Measurements from ENCODE around the gene SLC6A17. TPM values are rescaled to one million over a fixed set of nuclear protein-coding genes. Genes with fewer than 3 reads are reported as not detected.

The SLC6A17 gene
- total RNA-seq, 4 donors from 2014 or later = under 0.01 to 1.7 (median 0.91) TPM

- ATAC-seq = no peak
- WGBS, 2 donors (ENCODE audit: low coverage in 1 of 2) = 35% methylated on average over 3 of the region's 5 CpGs; no CpG with 5 or more reads in 1 of the 2 donors
- Histone ChIP-seq H3K27ac (no peak overlapping the region), H3K9me3 (no peaks in the 10 kb centered on the region), H3K4me3 (no peak overlapping the region), H3K4me1 (no peaks in the 10 kb centered on the region), H3K27me3 (peaks cover 9% of the 10 kb centered on the region), H3K36me3 (no peaks in the 10 kb centered on the region)
- TF ChIP-seq EP300 (IDR thresholded peaks at IDR 0.05) (no peak), CTCF (IDR thresholded peaks at IDR 0.05) (no peak), POLR2A (IDR thresholded peaks at IDR 0.05) (no peak), POLR2AphosphoS5 (IDR thresholded peaks at IDR 0.05) (no peak)
Measured at GRCh38 chr1:110114784-110115183, 35.5 kb upstream of the SLC6A17 start.

GRCh38 chr1:110118636-110119396 lies 31.5 kb upstream of the SLC6A17 start:
- Histone ChIP-seq H3K4me3 (no peak overlapping the region), H3K27ac (no peak overlapping the region), H3K27me3 (peaks cover 9% of the 10 kb centered on the region), H3K9me3 (peaks cover 0 to 4% (median 0%) of the 10 kb centered on the region in 3 donors), H3K4me1 (no peaks in the 10 kb centered on the region), H3K36me3 (no peaks in the 10 kb centered on the region)
- no peak for ATAC-seq
- 66 to 100% methylated on average over 1 to 3 of the region's 7 CpGs for WGBS, 2 donors (ENCODE audit: low coverage in 1 of 2)
- TF ChIP-seq CTCF (IDR thresholded peaks at IDR 0.05) (no peak), POLR2A (IDR thresholded peaks at IDR 0.05) (no peak)

GRCh38 chr1:110119843-110120242 lies 30.5 kb upstream of the SLC6A17 start:
- ATAC-seq = no peak
- Histone ChIP-seq H3K36me3 (no peaks in the 10 kb centered on the region), H3K27me3 (peaks cover 12% of the 10 kb centered on the region), H3K27ac (no peak overlapping the region), H3K9me3 (peaks cover 0 to 11% (median 0%) of the 10 kb centered on the region in 3 donors), H3K4me3 (no peak overlapping the region), H3K4me1 (no peaks in the 10 kb centered on the region)
- WGBS, 2 donors (ENCODE audit: low coverage in 1 of 2) = 93 to 100% methylated on average over 1 to 2 of the region's 3 CpGs
- no peak for TF ChIP-seq EP300 (IDR thresholded peaks at IDR 0.05)
- TF ChIP-seq POLR2A (IDR thresholded peaks at IDR 0.05) = no peak
- TF ChIP-seq CTCF (IDR thresholded peaks at IDR 0.05) = no peak
- no peak for TF ChIP-seq POLR2AphosphoS5 (IDR thresholded peaks at IDR 0.05)

- TF ChIP-seq EP300 (IDR thresholded peaks at IDR 0.05) (no peak), POLR2AphosphoS5 (IDR thresholded peaks at IDR 0.05) (no peak), CTCF (IDR thresholded peaks at IDR 0.05) (no peak), POLR2A (IDR thresholded peaks at IDR 0.05) (no peak)
- Histone ChIP-seq H3K9me3 (peaks cover 0 to 15% (median 0%) of the 10 kb centered on the region in 3 donors), H3K4me3 (no peak overlapping the region), H3K27ac (no peak overlapping the region), H3K4me1 (no peaks in the 10 kb centered on the region), H3K36me3 (no peaks in the 10 kb centered on the region), H3K27me3 (peaks cover 17% of the 10 kb centered on the region)
- 0 to 80% methylated on average over 1 to 2 of the region's 12 CpGs for WGBS, 2 donors (ENCODE audit: low coverage in 1 of 2)
- no peak for ATAC-seq
Measured at GRCh38 chr1:110120960-110121561, 29.2 kb upstream of the SLC6A17 start.

GRCh38 chr1:110123224-110123623 lies 27.1 kb upstream of the SLC6A17 start:
- WGBS, 2 donors (ENCODE audit: low coverage in 1 of 2) = 78% methylated on average over 3 of the region's 3 CpGs; no CpG with 5 or more reads in 1 of the 2 donors
- no peak for TF ChIP-seq EP300 (IDR thresholded peaks at IDR 0.05)
- TF ChIP-seq CTCF (IDR thresholded peaks at IDR 0.05) = no peak
- TF ChIP-seq POLR2A (IDR thresholded peaks at IDR 0.05) = no peak
- TF ChIP-seq POLR2AphosphoS5 (IDR thresholded peaks at IDR 0.05) = no peak
- Histone ChIP-seq H3K27ac (no peak overlapping the region), H3K9me3 (peaks cover 0 to 19% (median 0%) of the 10 kb centered on the region in 3 donors), H3K36me3 (no peaks in the 10 kb centered on the region), H3K27me3 (peaks cover 21% of the 10 kb centered on the region), H3K4me3 (no peak overlapping the region), H3K4me1 (no peaks in the 10 kb centered on the region)
- ATAC-seq = no peak

Data from gastroesophageal sphincter (tissue), 4 donors.